Right atrium auricular region (tissue), 2 donors: ENCODE measurements around the gene MGST2. TPM values are rescaled to one million over a fixed set of nuclear protein-coding genes. Genes with fewer than 3 reads are reported as not detected.
A peak's percentile ranks its signal among the peaks of the same experiment; 100 is the strongest.

Source experiments
- DNase-seq: peaks from one replicate; pipeline ENCODE4 v3.0.0-alpha.2; 2019; ENCODE audit warnings: low spot score
- H3K27ac ChIP-seq, 2 donors: fragments of 200-600 bp; sonication (generic); 1 replicate in 1 of 2; 2 replicates in 1 of 2; pipeline ENCODE4 v1.5.1; 2016 to 2019
- H3K27me3 ChIP-seq, 2 donors: fragments of 200-600 bp; sonication (generic); one replicate each; pipeline versions ENCODE4 v1.5.1 to v1.6.0; 2017 to 2019
- H3K36me3 ChIP-seq: fragments of 200-600 bp; sonication (generic); one replicate; pipeline ENCODE4 v1.5.1; 2016
- H3K4me1 ChIP-seq, 2 donors: fragments of 200-600 bp; sonication (generic); one replicate each; pipeline versions ENCODE4 v1.5.1 to v1.6.0; 2017 to 2019
- H3K4me3 ChIP-seq, 2 donors: fragments of 200-600 bp; sonication (generic); 1 replicate in 1 of 2; 2 replicates in 1 of 2; pipeline ENCODE4 v1.5.1; 2017 to 2019; ENCODE audit warnings: mild to moderate bottlenecking in 1 of 2, moderate library complexity in 1 of 2
- H3K9me3 ChIP-seq, 2 donors: fragments of 200-600 bp; sonication (generic); one replicate each; pipeline ENCODE4 v1.5.1; 2019
- total RNA-seq, 2 donors: library from RNA; depleted of rRNA; stranded (reverse); fragments of >200 nt; gene quantifications; one replicate each; pipeline ENCODE4 v1.1.0, GENCODE V29; 2016
- TF ChIP-seq, protein P1 (sequence below), 2 donors: fragments of 200-600 bp; sonication (generic); IDR thresholded peaks; one replicate each; pipeline ENCODE4 v1.5.1; 2019; ENCODE audit warnings: antibody characterized with exemption in 2 of 2

Gene MGST2
- total RNA-seq, 2 donors from 2014 or later: 77.4 to 129 TPM

DNA sequence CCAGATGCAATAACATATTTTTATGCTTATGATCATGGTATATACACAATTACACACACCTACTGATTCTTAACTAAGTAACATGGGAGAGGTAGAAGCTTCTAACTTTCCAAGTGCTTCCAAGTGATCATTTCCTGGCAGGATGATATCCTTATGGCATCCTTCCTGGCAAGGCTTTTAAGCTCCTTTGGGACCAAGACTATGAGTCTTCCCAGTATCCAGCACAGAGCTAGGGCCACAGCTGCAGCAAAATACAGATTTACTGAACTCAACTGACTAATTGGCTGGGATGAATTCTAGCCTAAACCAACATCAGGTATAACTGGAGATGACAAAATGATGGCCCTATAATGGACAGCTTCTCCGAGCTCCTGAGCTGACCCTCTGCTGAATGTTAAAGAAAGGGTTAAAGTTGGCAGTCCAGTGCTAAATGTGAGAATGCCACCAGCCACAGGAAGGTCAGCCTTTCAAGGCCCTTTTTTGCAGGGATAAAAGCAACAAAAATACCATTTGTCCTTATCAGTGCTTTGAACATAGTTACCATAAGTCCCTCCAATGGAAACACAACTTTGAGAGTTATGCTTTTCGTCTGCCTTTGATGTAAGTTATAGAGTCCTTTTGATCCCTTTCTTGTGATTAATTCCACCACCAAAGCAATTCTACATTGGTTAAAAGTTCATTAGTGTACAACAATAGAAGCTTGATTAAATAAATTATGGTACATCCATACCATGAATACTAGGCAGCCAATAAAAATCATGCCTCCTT, 73.4 kb downstream of the MGST2 start:
- no peak overlapping the region for H3K4me3 ChIP-seq
- H3K9me3 ChIP-seq: no peaks in the 10 kb centered on the region
- H3K27ac ChIP-seq: peak overlapping the region; percentile 84
- no peaks in the 10 kb centered on the region for H3K36me3 ChIP-seq
- TF ChIP-seq, protein P1, sequence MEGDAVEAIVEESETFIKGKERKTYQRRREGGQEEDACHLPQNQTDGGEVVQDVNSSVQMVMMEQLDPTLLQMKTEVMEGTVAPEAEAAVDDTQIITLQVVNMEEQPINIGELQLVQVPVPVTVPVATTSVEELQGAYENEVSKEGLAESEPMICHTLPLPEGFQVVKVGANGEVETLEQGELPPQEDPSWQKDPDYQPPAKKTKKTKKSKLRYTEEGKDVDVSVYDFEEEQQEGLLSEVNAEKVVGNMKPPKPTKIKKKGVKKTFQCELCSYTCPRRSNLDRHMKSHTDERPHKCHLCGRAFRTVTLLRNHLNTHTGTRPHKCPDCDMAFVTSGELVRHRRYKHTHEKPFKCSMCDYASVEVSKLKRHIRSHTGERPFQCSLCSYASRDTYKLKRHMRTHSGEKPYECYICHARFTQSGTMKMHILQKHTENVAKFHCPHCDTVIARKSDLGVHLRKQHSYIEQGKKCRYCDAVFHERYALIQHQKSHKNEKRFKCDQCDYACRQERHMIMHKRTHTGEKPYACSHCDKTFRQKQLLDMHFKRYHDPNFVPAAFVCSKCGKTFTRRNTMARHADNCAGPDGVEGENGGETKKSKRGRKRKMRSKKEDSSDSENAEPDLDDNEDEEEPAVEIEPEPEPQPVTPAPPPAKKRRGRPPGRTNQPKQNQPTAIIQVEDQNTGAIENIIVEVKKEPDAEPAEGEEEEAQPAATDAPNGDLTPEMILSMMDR (IDR thresholded peaks at IDR 0.05): no peak
- H3K4me1 ChIP-seq: peaks cover 0 to 50% of the 10 kb centered on the region in 2 donors
- H3K27me3 ChIP-seq: no peaks in the 10 kb centered on the region
- peak; percentile 32 for DNase-seq

DNA sequence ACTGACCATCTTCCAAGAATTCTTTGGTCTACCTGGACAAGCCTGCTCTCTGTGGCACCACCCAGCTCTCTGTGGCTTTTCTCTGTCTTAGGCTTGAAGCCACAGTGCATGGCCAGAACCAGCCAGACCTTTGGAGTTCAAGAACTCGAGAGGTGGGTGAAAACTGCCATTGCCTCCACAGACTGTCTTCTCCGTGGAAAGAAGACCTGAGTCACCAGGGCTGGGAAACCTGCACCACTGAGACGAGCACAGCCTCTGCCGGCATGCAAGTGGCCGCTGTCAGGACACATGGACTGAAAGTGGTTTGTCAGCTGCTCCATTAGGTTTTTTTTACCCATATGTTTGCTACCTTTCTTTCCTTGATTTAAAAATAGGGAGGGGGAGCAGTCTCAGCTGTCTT, 74.5 kb downstream of the MGST2 start:
- H3K27me3 ChIP-seq: no peaks in the 10 kb centered on the region
- H3K4me1 ChIP-seq: peaks cover 0 to 42% of the 10 kb centered on the region in 2 donors
- H3K27ac ChIP-seq: peak overlapping the region; percentile 84
- no peaks in the 10 kb centered on the region for H3K9me3 ChIP-seq
- DNase-seq: peak; percentile 75
- TF ChIP-seq, protein P1 (IDR thresholded peaks at IDR 0.05): no peak
- no peaks in the 10 kb centered on the region for H3K36me3 ChIP-seq
- H3K4me3 ChIP-seq: peak overlapping the region in 1 of 2 donors; percentile 14

DNA sequence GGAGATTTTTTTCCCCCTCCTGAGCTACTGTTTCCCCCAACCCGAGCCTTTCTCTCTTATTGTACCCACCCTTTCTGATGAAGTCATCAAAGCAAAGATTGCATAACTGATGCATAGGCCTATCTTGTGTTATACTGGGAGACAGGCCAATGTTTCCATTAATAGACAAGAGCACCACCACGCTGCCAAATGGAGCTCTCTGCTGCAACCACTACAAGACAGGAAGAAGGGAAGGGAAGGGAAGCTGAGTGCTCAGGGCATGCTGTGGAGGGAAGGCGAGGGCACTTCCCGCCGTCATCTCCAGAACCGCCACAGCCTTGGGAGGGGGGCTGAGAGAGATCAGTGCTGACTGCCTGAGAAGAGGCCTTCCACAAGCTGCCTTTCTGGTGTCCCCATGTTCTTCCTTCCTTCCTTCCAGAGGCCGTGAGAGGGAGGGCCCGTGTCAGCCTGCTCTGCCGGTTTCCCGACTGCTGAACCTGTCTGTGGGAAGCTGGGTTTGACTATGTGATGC, 75.0 kb downstream of the MGST2 start:
- peaks cover 0 to 37% of the 10 kb centered on the region in 2 donors for H3K4me1 ChIP-seq
- TF ChIP-seq, protein P1 (IDR thresholded peaks at IDR 0.05): peak in 1 of 2 donors; percentile 45
- H3K4me3 ChIP-seq: peak overlapping the region in 1 of 2 donors; percentile 14

DNA sequence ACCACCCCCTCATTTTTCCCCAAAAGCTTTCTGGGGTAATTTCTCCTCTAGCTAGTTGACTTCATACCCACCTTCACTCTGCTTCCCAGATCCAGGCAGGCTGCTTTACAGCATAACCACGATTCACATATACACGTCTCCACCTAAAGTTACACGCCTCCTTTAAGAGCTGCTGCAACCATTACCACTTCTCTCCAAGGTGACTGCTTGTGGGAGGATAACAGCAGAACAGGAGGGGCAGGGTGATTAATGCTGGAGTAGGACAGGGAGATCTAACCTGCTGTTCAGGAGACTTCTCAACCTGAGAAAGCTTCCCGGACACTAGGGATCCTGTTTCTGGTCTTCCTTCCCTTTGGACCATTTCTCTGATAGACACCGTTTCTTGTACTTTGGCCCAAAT, 77.4 kb downstream of the MGST2 start:
- Histone ChIP-seq H3K36me3 (no peaks in the 10 kb centered on the region), H3K9me3 (no peaks in the 10 kb centered on the region), H3K27me3 (no peaks in the 10 kb centered on the region), H3K4me1 (peaks cover 0 to 26% of the 10 kb centered on the region in 2 donors), H3K27ac (no peak overlapping the region), H3K4me3 (no peak overlapping the region)
- DNase-seq: peak; percentile 26
- TF ChIP-seq, protein P1 (IDR thresholded peaks at IDR 0.05): no peak

More for the DNA sequence above, 75.0 kb downstream of the MGST2 start:
- Histone ChIP-seq H3K9me3 (no peaks in the 10 kb centered on the region), H3K27me3 (no peaks in the 10 kb centered on the region), H3K27ac (peak overlapping the region; percentile 84), H3K36me3 (no peaks in the 10 kb centered on the region)
- peak; percentile 87 for DNase-seq

DNA sequence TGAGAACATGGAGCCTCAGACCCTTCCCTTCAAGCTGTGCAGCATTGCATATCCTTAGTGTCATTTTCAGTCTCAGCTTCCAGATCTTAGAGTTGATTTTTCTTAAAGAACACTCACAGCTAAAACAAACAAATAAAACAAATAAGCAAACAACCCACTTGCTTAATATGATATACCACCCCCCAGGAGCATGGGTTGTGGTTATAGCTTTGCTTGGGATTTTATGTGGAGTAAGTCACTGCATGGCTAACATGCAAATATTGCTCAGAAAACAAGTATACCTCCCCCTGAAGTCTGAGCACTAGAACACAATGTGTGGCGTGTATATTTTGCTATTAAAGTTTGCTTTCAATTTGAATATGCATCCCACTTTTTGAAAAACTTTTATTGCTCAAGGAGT, 78.6 kb downstream of the MGST2 start:
- DNase-seq: no peak
- H3K4me3 ChIP-seq: no peak overlapping the region
- TF ChIP-seq, protein P1 (IDR thresholded peaks at IDR 0.05): no peak
- H3K9me3 ChIP-seq: no peaks in the 10 kb centered on the region
- no peaks in the 10 kb centered on the region for H3K36me3 ChIP-seq
- H3K27me3 ChIP-seq: no peaks in the 10 kb centered on the region
- no peak overlapping the region for H3K27ac ChIP-seq
- H3K4me1 ChIP-seq: peaks cover 0 to 20% of the 10 kb centered on the region in 2 donors
